Progenitor cell of endocrine pancreas (in vitro differentiated cells): ENCODE measurements around the gene SIRPA. TPM values are rescaled to one million over a fixed set of nuclear protein-coding genes. Genes with fewer than 3 reads are reported as not detected.

Experiments used
- DNase-seq: peaks from one replicate; pipeline ENCODE4 v3.0.0; 2021; ENCODE audit warnings: low spot score; ENCODE audit not compliant: unreplicated experiment
- H3K27ac Mint-ChIP-seq: 2 replicates; pipeline ENCODE4 v1.8.0; 2021; ENCODE audit warnings: mild to moderate bottlenecking, moderate library complexity, mixed read lengths
- H3K27me3 Mint-ChIP-seq: 2 replicates; pipeline ENCODE4 v1.8.0; 2021; ENCODE audit warnings: mixed read lengths
- H3K36me3 Mint-ChIP-seq: 2 replicates; pipeline ENCODE4 v1.8.0; 2022; ENCODE audit warnings: mixed read lengths; ENCODE audit not compliant: insufficient read depth
- H3K4me1 Mint-ChIP-seq: 2 replicates; pipeline ENCODE4 v1.8.0; 2021; ENCODE audit warnings: low read depth, mixed read lengths
- H3K4me3 Mint-ChIP-seq: 2 replicates; pipeline ENCODE4 v1.8.0; 2021; ENCODE audit warnings: low read depth, mild to moderate bottlenecking, moderate library complexity, mixed read lengths
- H3K9me3 Mint-ChIP-seq: 2 replicates; pipeline ENCODE4 v1.8.0; 2021; ENCODE audit warnings: low read depth, mixed read lengths
- total RNA-seq: library from RNA; stranded (reverse); gene quantifications from 2 replicates; pipeline ENCODE4 v1.2.1, GENCODE V29; 2021
- TF ChIP-seq, protein P1 (sequence below): fragments of 200-600 bp; sonication (generic); IDR thresholded peaks from one replicate; pipeline ENCODE4 v1.5.0; 2021; ENCODE audit warnings: antibody characterized with exemption, mild to moderate bottlenecking; ENCODE audit not compliant: unreplicated experiment

SIRPA gene
- total RNA-seq, 1 donor from 2014 or later, result 16.2 TPM

DNA sequence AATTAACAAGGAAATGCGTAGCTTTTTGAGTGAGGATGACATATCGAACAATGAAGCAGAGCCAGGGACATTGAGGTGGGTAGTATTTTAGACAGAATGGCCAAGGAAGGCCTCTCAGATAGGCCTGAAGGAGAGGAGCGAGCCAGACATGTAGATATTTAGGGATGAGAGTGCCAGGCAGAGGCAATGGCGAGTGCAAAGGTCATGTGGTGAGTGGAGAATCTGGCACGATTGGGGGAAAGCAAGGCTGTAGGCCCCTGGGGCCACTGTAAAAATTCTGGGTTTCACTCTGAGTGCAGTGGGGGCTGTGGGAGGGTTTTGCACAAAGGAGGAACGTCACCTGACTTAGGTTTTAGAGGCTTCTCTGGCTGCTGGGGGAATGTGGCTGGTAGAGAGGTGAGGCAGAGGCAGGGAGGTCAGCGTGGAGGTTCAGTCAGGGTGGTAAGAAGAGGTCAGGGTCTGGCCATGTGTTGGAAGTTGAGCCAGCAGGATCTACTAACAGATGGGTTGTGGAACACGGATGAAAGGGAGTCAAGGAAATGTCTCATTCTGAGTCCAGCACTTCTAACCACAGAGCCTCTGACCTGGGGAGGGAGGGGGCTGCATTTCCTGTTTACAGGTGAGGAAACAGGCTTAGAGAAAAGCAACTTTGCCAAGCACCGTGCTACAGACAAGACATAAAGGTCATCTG lies 11.3 kb downstream of the SIRPA start:
- peaks cover 4% of the 10 kb centered on the region for H3K36me3 Mint-ChIP-seq

DNA sequence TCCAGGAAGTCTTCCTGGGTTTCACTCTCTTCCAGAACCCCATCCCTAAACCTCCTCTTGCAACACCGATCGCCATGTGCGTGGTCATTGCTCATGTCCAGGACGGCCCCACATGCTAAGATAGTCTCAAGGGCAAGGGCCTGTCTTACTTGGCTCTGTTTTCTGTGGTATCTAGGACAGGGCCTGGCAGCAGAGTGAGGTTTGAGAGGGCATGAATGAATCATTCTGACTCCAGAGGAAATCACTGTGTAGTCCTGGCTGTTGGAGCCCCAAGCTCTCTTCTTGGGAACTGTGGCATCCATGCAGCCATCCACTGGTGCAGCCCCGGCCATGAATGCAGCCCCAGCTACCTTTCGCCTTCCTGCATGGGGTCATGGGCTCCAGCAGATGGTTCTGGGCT lies 12.4 kb downstream of the SIRPA start:
- no peaks in the 10 kb centered on the region for H3K4me1 Mint-ChIP-seq
- peaks cover 4% of the 10 kb centered on the region for H3K36me3 Mint-ChIP-seq
- no peak overlapping the region for H3K4me3 Mint-ChIP-seq
- no peak for DNase-seq
- TF ChIP-seq, protein P1, sequence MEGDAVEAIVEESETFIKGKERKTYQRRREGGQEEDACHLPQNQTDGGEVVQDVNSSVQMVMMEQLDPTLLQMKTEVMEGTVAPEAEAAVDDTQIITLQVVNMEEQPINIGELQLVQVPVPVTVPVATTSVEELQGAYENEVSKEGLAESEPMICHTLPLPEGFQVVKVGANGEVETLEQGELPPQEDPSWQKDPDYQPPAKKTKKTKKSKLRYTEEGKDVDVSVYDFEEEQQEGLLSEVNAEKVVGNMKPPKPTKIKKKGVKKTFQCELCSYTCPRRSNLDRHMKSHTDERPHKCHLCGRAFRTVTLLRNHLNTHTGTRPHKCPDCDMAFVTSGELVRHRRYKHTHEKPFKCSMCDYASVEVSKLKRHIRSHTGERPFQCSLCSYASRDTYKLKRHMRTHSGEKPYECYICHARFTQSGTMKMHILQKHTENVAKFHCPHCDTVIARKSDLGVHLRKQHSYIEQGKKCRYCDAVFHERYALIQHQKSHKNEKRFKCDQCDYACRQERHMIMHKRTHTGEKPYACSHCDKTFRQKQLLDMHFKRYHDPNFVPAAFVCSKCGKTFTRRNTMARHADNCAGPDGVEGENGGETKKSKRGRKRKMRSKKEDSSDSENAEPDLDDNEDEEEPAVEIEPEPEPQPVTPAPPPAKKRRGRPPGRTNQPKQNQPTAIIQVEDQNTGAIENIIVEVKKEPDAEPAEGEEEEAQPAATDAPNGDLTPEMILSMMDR, result no peak
- H3K27ac Mint-ChIP-seq, result no peak overlapping the region
- no peaks in the 10 kb centered on the region for H3K9me3 Mint-ChIP-seq
- no peaks in the 10 kb centered on the region for H3K27me3 Mint-ChIP-seq

More for the DNA sequence above, 11.3 kb downstream of the SIRPA start:
- H3K4me3 Mint-ChIP-seq, result no peak overlapping the region
- H3K4me1 Mint-ChIP-seq, result no peaks in the 10 kb centered on the region
- no peak overlapping the region for H3K27ac Mint-ChIP-seq
- no peaks in the 10 kb centered on the region for H3K9me3 Mint-ChIP-seq
- DNase-seq, result no peak
- TF ChIP-seq, protein P1, result no peak
- no peaks in the 10 kb centered on the region for H3K27me3 Mint-ChIP-seq

DNA sequence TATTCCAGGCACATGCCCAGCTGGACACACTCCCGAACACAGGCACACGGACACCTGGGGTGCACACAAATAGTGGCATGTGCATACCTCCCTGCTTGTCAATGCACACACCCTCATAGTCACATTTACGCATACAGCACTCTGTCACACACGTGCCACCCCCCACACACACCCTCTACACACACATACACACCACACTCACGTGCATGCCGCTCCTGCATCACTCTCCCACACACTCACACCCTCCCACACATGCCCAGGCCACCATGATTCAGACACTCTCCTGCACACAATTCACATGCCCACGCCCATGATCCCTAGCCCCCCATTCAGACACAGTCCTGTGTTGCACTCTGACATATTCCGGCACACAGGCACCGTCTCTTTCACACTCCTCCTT lies 13.0 kb downstream of the SIRPA start:
- H3K27me3 Mint-ChIP-seq, result no peaks in the 10 kb centered on the region
- TF ChIP-seq, protein P1, result no peak
- peaks cover 4% of the 10 kb centered on the region for H3K36me3 Mint-ChIP-seq
- no peak overlapping the region for H3K4me3 Mint-ChIP-seq
- no peak overlapping the region for H3K27ac Mint-ChIP-seq
- no peaks in the 10 kb centered on the region for H3K4me1 Mint-ChIP-seq
- no peak for DNase-seq
- H3K9me3 Mint-ChIP-seq, result no peaks in the 10 kb centered on the region

DNA sequence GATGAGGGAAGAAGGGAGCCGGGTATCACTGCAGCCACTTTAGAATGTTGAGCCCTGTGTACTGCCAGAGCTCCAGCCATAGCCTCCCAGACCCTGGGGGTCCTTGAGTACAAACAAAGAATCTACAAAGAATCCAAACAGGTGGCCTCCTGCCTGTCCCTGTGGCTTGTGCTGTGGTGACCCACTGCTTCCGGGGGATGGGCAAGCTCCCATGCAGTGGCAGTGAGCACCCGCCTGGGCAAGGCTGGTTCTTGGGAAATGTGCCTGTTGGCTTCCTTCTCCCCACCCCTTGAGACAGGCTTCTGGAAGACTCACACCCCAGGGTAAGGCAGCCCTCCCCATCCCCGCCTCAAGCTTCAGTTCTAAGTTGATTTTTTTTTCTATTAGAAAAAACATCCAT lies 13.9 kb downstream of the SIRPA start:
- TF ChIP-seq, protein P1, result no peak
- DNase-seq, result no peak
- Mint-ChIP-seq H3K36me3 (peaks cover 4% of the 10 kb centered on the region), H3K27ac (no peak overlapping the region), H3K9me3 (no peaks in the 10 kb centered on the region), H3K4me1 (no peaks in the 10 kb centered on the region), H3K4me3 (no peak overlapping the region), H3K27me3 (no peaks in the 10 kb centered on the region)

DNA sequence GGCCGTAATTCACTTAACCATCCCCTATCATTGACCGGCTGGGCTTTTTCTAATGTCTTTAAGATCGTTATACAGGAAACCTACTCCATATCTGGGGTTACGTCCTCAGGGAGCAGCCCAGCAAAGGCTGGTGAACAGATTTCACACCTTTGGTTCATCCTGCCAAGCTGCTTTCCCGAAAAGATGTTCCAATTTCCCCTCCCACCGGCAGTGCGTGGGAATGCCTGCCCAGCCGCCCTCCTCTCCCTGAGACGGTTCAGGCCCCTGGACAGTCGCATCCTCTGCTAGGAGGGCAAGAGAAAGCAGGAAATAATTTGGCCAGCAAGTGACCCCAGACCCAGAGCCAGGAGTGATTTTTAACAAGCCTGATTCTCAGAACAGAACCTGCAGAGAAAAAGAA lies 16.3 kb downstream of the SIRPA start:
- no peak overlapping the region for H3K27ac Mint-ChIP-seq
- no peaks in the 10 kb centered on the region for H3K27me3 Mint-ChIP-seq
- peaks cover 7% of the 10 kb centered on the region for H3K36me3 Mint-ChIP-seq
- DNase-seq, result no peak
- H3K4me1 Mint-ChIP-seq, result no peaks in the 10 kb centered on the region
- no peak overlapping the region for H3K4me3 Mint-ChIP-seq
- TF ChIP-seq, protein P1, result no peak
- no peaks in the 10 kb centered on the region for H3K9me3 Mint-ChIP-seq
